HG03066 (cell line): ENCODE data around the gene CHSY3.
A peak's percentile ranks its signal among the peaks of the same experiment; 100 is the strongest.

Experiments used
- ATAC-seq: cut with Tn5 transposase; IDR thresholded peaks from one replicate; pipeline ENCODE4 v1.9.1; 2021; ENCODE audit warnings: low read depth; ENCODE audit not compliant: unreplicated experiment

CHSY3 gene

DNA sequence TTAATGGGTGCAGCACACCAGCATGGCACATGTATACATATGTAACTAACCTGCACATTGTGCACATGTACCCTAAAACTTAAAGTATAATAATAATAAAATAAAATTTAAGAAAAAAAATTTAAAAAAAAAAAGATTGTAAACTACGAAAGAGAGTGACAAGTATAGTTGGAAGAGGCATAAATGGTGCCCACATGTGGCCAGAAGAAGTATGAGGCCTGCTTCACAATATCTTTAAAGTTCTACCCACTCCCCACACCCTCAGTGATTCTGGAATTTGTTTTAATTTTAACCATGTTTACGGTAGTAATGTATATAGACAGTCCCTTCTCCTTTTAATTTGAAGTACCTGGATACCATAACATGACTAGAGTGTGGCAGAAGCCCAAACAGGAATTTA lies 172.7 kb downstream of the CHSY3 start:
- no peak for ATAC-seq

DNA sequence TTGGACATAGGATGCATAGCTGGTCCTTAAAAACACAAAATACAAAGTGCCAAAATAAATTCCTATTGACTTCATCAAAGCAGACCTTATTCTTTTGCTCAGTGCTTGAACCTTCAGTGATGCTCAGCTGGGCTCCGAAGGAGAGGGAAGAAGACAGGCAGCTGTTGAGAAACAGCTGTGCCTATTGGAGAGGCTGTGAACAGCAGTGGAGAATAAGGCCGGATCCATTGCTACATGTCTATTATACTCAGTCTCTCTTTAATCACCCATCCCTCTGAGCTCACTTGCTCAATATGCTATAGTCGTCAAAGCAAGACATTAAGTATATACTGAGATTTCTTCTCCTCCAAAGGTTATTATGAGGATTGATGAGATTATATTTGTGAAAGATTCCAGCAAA lies 174.4 kb downstream of the CHSY3 start:
- ATAC-seq, result no peak

DNA sequence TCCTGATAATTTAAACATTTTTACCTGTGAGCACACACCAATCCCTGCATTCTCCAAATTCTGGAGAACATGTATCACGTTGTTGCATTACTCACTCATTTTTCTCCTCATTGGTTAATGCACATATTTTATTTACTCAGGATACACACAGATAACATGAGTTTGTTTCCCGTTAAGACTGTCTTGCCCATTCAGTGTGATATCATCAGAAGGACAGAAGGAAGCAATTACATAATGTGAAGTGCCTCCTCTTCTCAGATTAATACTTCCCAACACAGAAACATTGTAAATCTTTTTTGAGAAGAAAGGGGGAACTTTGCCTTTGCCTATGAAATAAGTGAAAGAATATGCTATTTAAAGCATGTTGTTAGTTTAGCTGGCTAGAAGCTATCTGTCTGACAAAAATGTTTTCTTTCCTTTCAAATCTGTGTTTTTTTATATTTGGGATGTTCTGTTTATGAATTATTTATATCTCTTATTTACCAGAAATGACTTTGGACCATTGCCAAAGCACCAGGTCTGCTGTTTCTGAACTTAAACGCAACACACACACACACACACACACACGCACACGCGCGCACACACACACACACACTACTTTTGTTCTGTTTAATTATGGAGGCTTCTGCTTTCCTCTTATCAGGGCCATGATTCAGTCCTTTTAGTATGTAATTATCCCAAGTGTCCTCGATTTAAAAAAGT lies 186.5 kb downstream of the CHSY3 start:
- ATAC-seq, result no peak

DNA sequence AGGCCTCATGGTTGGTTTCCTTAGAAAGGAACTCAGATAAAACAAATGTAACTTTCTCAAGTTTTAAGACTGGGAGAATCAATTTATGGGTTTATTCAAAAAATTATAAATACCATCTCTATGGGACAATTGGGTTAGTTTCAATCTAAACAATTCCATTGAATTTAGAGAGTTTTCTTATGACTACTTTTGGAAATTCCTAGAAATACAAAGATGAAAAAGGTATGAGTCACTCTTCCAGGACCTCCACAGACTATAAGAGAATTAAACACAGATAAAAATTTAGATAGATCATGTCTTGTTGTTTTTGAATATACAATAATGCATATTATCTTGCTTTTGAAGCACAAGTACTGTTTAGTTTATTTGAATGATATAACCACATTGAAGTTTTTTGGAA lies 188.7 kb downstream of the CHSY3 start:
- no peak for ATAC-seq

DNA sequence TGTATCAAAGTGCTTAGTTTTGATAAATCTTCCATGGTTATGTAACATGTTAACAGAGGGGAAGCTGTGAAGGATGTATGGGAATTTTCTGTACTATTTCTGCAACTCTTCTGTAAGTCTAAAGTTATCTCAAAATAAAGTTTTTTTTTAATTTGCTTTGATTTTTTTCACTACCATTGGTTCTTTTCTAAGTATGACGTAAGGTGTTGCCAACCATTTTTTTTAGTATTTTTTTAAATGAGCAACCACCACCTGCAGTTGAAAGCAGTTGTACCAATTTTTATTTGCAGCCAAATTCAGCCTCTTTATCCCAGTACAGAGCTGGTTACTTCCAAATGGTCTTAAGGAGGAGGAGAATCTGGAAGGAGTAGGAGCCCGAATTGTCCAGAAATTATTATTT lies 192.2 kb downstream of the CHSY3 start:
- ATAC-seq, result no peak

DNA sequence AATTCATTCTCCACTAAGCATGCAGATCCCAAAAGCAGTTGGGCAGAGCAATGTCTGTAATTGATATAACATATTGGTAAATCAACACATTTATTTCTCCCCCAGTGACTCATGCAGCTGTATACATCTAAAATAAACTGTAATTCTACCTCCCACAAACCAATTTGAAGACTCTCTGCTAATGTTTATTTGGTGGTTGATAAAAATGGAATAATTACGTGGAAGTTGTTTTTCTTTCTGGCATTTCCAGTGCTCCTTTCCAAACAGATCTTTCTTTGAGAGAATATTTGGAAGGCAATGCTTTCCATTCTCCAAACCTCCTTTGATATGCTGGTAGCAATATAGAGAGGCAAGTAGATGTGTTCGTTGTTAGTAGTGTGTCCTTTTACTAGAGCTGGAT lies 194.7 kb downstream of the CHSY3 start:
- no peak for ATAC-seq

DNA sequence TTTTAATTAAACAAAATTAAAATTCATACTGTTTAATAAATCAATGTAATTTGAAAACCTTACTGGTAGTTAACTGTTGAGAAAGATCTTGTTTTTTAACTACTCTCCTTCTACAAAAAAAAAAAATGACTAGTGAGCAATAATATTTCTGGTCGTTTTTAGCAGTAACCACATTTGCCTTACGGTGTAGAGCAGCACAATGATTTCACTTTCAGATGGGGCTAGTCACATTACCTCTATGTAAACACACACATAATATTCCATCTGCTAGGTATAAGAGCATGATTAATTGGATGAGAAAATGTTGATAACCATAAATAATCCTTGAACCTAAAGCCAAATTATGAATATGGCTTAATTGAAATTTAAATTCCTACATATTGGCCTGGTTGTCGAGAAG lies 198.1 kb downstream of the CHSY3 start:
- peak; percentile 66 for ATAC-seq

DNA sequence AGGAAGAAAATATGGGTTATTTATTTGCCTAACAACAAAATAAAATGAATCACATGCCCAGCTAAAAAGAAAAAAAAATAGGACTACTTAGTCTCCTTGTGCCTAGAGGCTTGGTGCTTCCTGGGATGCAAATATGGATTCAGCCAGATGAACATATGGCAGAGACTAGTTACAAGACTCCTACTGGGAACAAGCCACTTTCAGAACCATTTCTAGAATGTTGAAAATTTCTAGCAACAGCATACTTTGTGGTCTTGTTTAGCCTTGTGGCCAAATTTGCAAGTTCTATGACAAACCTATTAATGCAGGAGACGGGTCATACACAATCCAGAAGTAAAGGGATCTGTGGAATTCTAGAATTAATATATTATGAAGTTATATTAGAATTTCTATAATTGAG lies 198.7 kb downstream of the CHSY3 start:
- ATAC-seq, result no peak

DNA sequence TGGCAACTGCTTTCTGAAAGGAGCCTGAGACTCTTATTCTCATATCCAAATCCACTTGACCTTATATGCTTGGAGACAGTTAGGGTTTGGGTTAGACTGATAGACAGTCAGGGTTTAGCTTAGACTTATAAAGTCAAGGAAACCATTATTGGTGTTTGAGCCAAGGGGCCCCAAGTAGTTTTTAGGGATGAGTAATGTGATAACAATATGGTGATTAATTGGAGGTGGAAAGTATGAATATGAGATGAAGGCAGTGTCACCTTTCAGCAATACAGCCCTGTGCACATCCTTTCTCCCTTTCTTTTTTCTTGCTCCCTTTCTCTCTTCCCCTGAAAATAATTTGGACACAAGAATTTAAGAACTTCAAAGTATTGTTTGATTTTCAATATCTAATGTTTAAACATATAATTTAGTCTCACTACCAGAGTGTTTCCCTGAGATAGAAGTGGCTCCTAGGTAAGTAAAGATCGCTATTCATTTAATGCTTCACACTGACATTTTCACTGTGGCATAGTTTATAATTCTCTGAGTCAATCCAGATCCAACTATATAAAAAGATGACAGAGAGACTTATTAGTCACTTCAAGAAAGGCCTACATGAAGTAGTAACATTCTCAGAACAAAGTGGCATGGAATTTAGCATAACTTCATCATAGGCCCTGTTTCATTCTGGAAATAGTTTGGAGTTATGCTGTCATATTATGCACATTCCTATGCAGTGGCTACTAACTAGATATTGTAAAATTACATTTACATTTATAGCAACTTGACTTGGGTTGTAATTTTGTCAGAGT lies 200.8 kb downstream of the CHSY3 start:
- no peak for ATAC-seq

DNA sequence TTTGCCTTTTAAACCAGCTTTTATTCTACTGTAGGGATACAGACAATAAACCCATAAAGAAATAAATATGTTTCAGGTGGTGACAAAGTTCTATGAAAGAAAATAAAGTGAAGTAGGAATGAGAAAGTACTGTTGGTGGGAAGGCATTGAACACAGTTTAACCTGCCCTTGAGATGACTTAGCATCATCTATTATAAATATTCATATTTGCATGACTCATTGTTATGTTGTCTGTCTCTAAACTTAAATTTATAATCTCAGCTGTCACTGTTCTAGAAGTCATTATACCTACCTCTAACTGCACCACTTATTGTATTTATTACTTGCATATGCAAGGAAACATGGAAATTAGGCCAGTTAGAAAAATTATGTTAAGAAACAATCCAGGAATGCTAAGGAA lies 202.2 kb downstream of the CHSY3 start:
- no peak for ATAC-seq

DNA sequence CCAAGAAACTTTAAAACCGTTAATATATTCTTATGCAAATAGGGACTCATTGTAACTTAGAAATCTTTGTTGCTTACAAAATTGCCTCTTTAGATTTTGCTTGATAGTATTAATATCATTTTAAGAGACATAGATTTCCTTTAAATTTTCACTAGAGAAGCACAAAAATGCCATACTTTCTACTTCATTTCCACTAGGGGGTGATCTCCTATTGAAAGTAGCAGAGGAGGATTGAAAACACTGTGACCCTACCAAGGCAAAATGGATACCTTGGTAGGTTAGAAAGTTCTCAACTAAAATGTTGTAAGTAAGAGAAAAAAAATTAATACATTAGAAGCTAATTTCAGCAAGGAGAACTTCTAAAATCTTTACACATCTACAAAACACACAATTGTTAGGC lies 204.9 kb downstream of the CHSY3 start:
- ATAC-seq, result peak; percentile 45

DNA sequence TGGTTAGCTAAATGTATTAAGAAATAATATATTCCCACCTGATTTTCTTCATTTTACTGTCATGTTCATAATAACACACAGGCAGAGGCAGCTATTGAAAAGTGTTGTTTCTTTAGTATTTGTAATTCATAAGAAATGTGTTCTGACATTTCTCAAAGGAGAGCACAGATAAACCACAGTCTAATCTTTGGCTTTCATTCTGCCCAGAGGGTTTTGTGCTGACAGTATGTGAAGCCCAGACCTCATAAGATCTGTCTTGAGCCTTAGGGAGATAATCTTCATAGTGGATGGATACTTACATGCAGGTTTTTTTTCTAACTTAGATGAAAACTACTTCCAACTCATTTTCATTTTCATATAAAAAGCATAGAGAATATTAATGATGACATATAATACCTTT lies 206.1 kb downstream of the CHSY3 start:
- ATAC-seq, result no peak

DNA sequence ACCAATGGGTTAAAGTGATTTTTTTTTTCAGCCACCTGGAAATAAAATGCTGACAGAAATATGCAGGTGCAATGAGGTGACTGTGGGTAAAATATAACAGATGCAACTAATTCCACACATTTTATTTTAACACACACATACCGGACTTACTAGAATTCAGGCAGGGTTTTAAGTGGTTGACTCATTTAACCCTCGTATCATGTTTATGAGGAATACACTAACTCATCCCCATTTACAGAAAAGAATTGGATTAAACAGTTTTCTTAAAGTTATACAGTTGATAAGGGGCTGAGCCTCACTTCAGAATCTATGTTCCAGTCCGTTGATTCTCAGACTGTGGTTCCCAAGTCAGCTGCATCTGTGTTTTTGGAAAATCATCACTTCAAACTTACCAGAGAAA lies 207.5 kb downstream of the CHSY3 start:
- ATAC-seq, result no peak

DNA sequence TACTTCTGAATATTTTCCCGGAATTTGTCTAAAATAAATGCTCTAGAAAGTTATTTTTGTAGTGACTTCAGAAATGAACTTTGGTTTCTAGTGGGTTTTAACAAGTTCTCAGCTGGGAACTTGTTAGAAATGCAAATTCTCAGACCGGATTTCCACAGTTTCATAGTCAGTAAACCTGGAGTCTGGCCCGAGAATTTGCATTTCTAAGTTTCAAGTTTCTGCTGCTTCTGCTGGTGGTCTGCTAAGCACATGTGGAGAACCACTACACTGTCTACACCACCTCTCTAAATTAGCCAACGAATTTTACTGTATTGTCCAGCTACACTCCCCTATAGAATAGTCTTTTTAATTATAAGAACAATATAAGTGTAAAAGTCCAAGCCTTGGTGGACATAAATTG lies 208.0 kb downstream of the CHSY3 start:
- ATAC-seq, result peak; percentile 91

DNA sequence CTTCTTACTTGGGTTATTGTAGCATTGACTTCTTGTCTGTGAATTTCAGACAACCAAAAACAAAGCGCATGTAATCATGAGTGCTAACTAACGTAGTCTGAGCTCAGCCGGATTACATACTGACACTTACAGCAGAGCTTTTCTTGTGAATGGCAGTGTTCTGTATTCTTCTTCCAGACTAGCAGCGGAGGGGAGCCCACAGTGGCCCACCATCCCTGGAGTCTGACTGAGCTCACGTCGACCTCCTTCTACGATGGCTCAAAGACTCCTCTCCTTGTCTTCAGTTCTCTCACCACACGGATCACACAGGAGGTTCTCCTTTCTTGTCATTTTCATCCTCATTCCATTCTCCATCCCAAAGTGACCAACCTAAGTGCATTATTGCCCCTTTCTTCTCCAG lies 211.4 kb downstream of the CHSY3 start:
- ATAC-seq, result no peak

DNA sequence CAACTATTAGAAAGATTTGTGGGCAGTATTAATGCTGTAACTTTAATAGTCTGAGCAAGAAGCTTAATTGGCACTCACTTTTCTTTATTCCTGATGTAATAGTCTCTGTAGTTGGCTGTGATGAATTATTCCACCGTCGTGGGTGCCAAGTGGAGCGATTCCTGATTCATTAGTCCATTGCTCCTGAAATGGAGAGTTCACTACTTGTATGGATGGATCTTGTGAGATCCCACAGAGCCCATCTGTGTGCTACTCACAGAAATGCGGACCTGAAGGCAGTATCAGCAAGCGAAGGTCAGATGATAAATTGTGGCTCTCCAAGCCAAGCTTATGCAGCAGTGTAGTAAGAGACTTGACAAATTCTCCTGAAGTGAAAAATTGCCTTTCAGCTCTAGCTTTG lies 212.2 kb downstream of the CHSY3 start:
- ATAC-seq, result no peak

DNA sequence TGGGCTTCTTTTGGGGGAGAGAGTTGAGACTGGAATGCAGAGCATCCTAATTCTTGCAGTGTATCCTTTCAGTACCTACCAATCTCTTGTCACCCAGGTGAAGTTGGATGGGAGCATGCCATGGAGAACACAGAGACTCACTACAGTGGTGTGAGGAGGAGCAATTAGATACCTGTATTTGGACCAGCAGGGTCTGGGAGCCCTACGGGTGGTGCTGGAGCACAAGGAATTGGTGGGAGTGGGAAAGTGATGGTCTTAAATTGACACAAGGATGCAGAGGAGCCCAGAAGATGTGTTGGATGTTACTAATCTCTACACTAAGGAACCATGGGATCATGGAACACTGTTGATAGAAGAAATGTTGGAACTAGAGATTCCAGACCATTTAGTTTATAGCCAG lies 212.7 kb downstream of the CHSY3 start:
- ATAC-seq, result no peak

DNA sequence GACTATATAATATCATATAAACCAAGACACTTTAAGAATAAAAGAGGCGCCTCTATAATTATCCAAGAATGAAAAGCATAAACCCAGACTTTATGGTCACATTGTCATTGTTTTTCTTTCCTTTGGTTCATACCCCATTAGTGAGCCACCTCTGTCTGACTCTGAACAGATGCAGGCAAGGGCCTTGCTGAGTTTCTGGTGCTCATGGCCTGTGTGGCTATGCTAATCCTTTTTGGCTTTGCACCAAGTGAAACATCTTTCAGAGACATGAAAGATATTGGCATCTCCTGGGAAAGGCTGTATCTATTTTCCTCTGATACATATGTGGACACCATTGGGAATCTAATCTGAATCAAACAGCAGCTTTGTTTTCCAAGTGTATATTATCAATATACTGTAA lies 222.5 kb downstream of the CHSY3 start:
- ATAC-seq, result no peak

DNA sequence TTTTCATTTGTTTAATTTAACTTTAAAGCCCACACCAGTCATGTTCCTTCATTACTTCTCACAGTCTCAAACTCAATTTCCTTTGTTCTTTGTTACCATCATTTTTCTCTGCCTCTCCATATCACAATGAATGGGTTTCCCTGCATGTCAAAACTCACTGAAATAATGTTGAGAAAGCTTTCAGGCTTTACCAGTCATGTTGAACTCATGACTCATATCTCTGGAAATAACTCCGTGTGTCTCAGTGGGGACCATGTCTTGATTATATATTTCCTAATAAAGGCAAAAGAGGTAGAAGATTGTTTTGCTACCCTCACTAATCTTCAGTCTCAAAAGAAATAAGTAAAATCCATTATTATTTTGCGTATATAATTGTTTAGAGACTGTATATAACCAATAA lies 231.2 kb downstream of the CHSY3 start:
- no peak for ATAC-seq

DNA sequence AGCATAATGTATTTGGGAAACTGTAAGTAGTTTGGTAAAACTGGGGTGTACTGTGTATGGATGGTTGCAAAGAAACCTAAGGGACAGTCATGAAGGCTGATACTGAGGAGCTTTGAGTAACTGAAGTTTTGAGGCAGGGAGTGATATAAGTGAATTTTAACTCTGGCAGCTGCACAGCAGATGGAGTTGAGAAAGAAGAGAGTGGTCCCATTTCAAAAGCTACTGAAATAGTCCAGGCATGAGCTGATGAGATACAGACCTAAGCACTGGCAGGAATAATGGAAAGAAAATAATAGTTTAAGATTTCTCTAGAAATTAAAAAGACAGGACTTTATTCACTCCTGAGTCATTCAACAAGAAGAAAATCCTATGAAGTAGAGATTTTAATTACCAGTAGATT lies 232.0 kb downstream of the CHSY3 start:
- no peak for ATAC-seq

DNA sequence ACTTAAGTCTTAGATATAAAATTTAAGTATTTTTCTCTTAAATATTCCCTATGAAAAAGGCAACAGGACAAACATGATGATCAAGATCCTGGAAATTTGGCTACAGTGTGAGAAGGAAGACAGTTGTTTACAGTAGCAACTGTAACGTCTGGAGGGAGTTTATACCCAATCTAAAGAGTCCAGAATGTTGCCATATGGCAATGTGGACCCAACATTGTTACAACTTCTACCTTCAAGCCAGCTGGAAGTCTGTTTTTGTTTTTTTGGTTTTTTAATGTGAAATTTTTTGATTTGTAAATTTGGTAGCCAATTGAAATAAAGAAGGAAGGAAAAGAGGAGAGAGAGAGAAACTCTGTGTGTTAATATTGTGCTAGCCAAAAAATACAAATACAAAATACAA lies 233.4 kb downstream of the CHSY3 start:
- ATAC-seq, result no peak

DNA sequence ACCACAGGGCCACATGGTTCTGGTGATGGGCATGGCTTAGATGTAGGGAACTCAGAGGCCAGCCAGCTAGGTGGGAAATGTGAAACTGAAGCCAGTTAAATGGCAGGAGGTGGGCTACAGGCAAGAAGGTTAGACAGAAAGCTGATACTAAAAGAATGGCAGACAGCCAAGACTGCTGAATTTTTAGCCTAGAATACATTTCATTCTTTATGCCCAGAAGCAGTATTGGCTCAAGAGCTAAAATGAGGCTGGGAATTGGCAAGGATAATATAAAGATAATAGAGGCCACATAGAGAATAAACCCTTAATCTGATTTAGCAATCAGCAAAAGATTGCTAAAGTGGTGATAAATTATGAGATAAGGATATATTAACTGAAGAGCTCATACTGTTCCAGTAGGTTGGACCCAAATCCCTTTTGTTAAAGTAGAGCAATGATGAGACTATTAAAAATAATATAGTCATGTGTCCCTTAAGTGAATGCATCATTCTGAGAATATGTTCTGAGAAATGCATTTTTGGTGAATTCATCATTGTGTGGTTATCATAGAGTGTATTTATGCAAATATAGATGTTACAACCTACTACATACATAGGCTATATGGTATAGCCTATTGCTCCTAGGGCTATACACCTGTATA lies 234.3 kb downstream of the CHSY3 start:
- ATAC-seq, result no peak
